K562 (cell line): Measurements from ENCODE around the gene KLF1.

ENCODE experiments used
- CTCF ChIP-seq, 3 experiments: IDR thresholded peaks in 2 of 3; conservative IDR thresholded peaks in 1 of 3; 2 replicates each; pipeline ENCODE4 v1.5.1; 2011 to 2012; ENCODE audit warnings: low read length in 3 of 3, mild to moderate bottlenecking in 3 of 3, control low read depth in 2 of 3, improper control_type of control experiment in 1 of 3, inconsistent platforms in 1 of 3, low read depth in 1 of 3, mixed read lengths in 1 of 3, moderate library complexity in 1 of 3; ENCODE audit not compliant: insufficient read depth in 2 of 3
- FOXA1 ChIP-seq: fragments of 450-650 bp; IDR thresholded peaks from 2 replicates; pipeline ENCODE4 v1.6.1; 2016; ENCODE audit warnings: mild to moderate bottlenecking, borderline replicate concordance
- KDM1A ChIP-seq, 2 experiments: fragments of 450-650 bp; IDR thresholded peaks; 2 replicates each; pipeline ENCODE4 v1.6.1; 2016; ENCODE audit warnings: mild to moderate bottlenecking in 2 of 2
- PREB ChIP-seq: sonication (generic); formaldehyde crosslinking; IDR thresholded peaks from 2 replicates; pipeline ENCODE4 v1.8.1; 2023; ENCODE audit warnings: mild to moderate bottlenecking, missing genetic modification reagents
- RFX5 ChIP-seq: IDR thresholded peaks from 2 replicates; pipeline ENCODE4 v1.6.1; 2011; ENCODE audit warnings: low read depth, mild to moderate bottlenecking, improper control_type of control experiment, low read length

- TF ChIP-seq PREB: no peak
- TF ChIP-seq CTCF (IDR thresholded peaks at IDR 0.05 in 2 of 3, conservative IDR thresholded peaks at IDR 0.05 in 1 of 3; ENCODE audit: insufficient read depth in 2 of 3, low read depth in 1 of 3, low read length in 3 of 3): no peak
- TF ChIP-seq FOXA1: no peak
- TF ChIP-seq KDM1A (IDR thresholded peaks at IDR 0.05): no peak
- no peak for TF ChIP-seq RFX5
Observed at GRCh38 chr19:12907166-12907565, 20.2 kb upstream of the KLF1 start.
